LNCaP clone FGC (cell line): ENCODE measurements around the gene TSHZ2.

ENCODE experiments used
- DNase-seq: peaks from one replicate; pipeline ENCODE4 v3.0.0-alpha.2; 2011; ENCODE audit warnings: low read depth
- H3K4me3 ChIP-seq: 2 replicates; pipeline ENCODE4 v1.5.1; 2011; ENCODE audit warnings: mild to moderate bottlenecking, low read depth, low read length, control low read depth
- CTCF ChIP-seq: IDR thresholded peaks from 2 replicates; pipeline ENCODE4 v1.5.1; 2012; ENCODE audit warnings: mild to moderate bottlenecking; ENCODE audit not compliant: control insufficient read depth, insufficient read depth; ENCODE audit errors: extremely low read depth

Gene TSHZ2

GRCh38 chr20:53279735-53280134, 307.6 kb downstream of the TSHZ2 start:
- no peak for DNase-seq
- H3K4me3 ChIP-seq, result no peak overlapping the region
- no peak for TF ChIP-seq CTCF

- no peak overlapping the region for H3K4me3 ChIP-seq
- TF ChIP-seq CTCF, result no peak
- DNase-seq, result no peak
These were observed 309.5 kb downstream of the TSHZ2 start for GRCh38 chr20:53281557-53282117.

- no peak overlapping the region for H3K4me3 ChIP-seq
- TF ChIP-seq CTCF, result no peak
- no peak for DNase-seq
These were observed 310.2 kb downstream of the TSHZ2 start for GRCh38 chr20:53282217-53282955.

- no peak overlapping the region for H3K4me3 ChIP-seq
- no peak for DNase-seq
- no peak for TF ChIP-seq CTCF
These were observed 310.9 kb downstream of the TSHZ2 start for GRCh38 chr20:53283011-53283410.

GRCh38 chr20:53283597-53283996, 311.4 kb downstream of the TSHZ2 start:
- DNase-seq, result no peak
- TF ChIP-seq CTCF, result no peak
- no peak overlapping the region for H3K4me3 ChIP-seq

GRCh38 chr20:53284256-53284655, 312.1 kb downstream of the TSHZ2 start:
- TF ChIP-seq CTCF, result no peak
- no peak overlapping the region for H3K4me3 ChIP-seq
- no peak for DNase-seq

GRCh38 chr20:53284696-53285095, 312.5 kb downstream of the TSHZ2 start:
- no peak for TF ChIP-seq CTCF
- no peak overlapping the region for H3K4me3 ChIP-seq
- DNase-seq, result no peak
